Body of pancreas (tissue), 4 donors: ENCODE results near the gene PSMB5.

Source experiments
- POLR2A ChIP-seq, 3 donors: fragments of 450-650 bp; IDR thresholded peaks; one replicate each; pipeline ENCODE4 v1.6.1; 2016; ENCODE audit warnings: antibody characterized with exemption in 3 of 3, mild to moderate bottlenecking in 2 of 3
- TF ChIP-seq, protein P1 (sequence below), 7 experiments: fragments of 450-650 bp in 4 of 7; fragments of 200-600 bp in 3 of 7; sonication (generic) in 3 of 7; IDR thresholded peaks; one replicate each; pipeline ENCODE4 v1.5.1; 2016 to 2019; ENCODE audit warnings: antibody characterized with exemption in 7 of 7

DNA sequence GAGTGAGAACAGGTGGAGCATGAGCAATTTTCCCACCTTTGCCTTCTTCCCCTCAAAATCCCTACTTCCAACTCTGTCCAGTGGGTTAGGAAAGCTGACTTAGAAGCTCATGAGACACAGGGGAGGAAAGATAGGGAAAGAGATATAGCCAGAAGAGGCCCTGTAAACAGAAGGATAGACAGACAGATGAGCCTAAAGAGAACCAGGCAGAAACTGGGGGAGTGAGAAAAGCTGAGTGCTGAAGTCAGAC is 57.3 kb downstream of the PSMB5 start:
- no peak for TF ChIP-seq POLR2A (IDR thresholded peaks at IDR 0.05)
- TF ChIP-seq, protein P1, sequence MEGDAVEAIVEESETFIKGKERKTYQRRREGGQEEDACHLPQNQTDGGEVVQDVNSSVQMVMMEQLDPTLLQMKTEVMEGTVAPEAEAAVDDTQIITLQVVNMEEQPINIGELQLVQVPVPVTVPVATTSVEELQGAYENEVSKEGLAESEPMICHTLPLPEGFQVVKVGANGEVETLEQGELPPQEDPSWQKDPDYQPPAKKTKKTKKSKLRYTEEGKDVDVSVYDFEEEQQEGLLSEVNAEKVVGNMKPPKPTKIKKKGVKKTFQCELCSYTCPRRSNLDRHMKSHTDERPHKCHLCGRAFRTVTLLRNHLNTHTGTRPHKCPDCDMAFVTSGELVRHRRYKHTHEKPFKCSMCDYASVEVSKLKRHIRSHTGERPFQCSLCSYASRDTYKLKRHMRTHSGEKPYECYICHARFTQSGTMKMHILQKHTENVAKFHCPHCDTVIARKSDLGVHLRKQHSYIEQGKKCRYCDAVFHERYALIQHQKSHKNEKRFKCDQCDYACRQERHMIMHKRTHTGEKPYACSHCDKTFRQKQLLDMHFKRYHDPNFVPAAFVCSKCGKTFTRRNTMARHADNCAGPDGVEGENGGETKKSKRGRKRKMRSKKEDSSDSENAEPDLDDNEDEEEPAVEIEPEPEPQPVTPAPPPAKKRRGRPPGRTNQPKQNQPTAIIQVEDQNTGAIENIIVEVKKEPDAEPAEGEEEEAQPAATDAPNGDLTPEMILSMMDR (IDR thresholded peaks at IDR 0.05): no peak
